GM18511 (cell line): ENCODE results near the gene JDP2.
"Not testable (repeated sequence)": the region's sequence is repeated elsewhere in the genome, so short reads cannot be mapped to it uniquely, and the experiment has no call there.

Experiments used
- ATAC-seq: cut with Tn5 transposase; IDR thresholded peaks from one replicate; pipeline ENCODE4 v1.9.1; 2021; ENCODE audit warnings: mild to moderate bottlenecking, moderate library complexity; ENCODE audit not compliant: unreplicated experiment

The JDP2 gene

GRCh38 chr14:75427482-75428229 is at the start of gene JDP2:
TSS of gene JDP2 (plus strand) at chr14:75428022. CDS start at chr14:75437921, 9,899 bp downstream.
- ATAC-seq, result peak; percentile 52

DNA sequence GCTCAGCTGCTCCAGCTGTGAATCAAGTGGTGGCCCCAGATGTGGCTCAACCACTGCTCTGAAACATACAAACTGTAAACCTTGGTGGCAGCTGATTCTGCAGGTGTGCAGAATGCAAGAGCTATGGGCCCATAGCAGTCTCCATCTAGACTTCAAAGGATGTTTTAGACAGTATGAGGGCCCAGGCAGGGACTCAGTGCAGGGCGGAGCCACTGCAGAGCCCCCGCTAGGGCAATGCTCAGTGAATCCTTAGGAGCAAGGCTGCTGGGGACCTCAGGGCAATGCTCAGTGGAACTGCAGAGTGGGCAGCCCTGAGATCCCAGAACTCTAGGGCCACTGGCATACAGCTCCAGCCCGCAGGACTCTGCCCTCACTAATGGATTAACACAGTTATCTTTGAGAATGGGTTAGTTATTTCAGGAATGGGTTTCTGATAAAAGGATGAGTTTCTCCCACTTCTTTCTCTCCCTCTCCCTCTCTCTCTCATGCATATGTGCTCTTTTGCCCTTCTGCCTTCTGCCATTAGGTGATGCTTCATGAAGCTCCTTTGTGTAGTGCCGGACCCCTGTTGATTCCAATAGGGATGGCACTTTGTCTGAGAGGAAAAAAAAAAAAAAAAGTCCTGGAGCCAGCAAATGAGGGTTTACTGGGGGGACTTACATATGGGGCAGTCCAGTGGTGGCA is 48.4 kb upstream of the JDP2 start:
- no peak for ATAC-seq

DNA sequence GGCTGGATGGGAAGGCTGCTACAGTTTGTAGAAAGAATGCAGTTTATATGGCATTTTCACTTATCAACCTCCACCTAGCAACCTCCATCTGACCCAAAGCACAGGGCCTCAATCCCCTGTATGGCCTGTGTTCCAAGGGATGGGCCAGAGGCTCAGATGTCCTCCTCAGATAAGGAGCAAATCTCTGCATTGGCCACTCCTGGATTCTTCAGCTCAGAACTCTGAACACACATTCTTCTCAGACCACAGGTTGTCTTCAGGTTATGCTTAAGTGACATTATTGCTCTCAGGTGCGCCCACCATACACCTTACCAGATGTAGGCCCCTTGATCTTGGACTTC is 47.9 kb upstream of the JDP2 start:
- no peak for ATAC-seq

DNA sequence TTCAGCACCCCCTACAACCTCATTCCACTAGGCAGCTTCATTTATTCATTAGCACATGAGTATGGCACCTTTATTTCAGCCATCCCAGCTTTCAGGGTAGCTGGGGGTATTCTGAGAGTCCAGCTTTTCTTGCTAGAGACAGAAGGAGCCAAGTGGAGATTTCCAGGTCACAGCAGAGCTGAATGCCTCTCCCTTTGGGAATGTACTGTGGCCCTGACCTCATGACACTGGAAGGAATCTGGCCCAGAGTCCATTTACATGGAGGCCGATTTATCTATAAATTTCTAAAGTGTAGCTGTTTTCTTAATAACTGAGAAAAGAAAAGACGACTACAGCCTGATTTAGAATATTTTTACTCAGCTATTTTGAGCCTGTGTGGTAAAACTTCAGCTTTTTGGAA is 47.2 kb upstream of the JDP2 start:
- no peak for ATAC-seq

DNA sequence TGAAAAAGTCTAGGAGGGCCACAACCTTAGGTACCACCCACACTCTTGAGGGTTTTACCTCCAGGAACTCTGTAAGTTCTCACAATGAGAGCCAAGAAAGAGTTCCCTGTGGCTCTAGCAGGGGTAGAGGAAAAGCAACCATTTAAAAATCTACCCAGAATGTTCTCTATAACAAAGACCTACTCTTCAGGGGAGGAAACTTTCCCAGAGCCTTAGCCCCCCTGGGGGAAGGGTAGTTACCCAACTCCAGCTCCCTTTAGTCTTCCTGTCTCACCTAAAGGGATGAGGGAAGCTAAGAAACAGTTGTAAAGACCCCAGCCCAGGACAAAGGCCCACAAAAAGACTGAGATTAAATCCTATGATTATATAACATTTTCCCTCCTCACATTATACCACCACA is 46.2 kb upstream of the JDP2 start:
- no peak for ATAC-seq

- not testable (repeated sequence) for ATAC-seq
These were observed 44.6 kb upstream of the JDP2 start for GRCh38 chr14:75383219-75383618.

GRCh38 chr14:75383721-75384120 is 44.1 kb upstream of the JDP2 start:
- no peak for ATAC-seq

DNA sequence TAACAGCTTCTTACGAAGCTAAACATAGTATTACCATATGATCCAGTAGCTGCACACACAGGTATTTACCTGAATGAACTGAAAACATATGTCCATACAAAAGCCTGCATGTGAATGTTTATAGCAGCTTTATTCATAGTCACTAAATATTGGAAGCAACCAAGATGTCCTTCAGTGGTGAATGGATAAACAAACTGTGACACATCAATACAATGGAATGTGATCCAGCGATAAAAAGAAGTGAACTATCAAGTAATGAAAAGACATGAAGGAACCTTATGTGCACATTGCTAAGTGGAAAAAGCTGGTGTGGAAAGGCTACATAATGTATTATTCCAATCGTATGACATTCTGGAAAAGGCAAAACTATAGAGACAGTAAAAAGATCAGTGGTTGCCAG is 38.1 kb upstream of the JDP2 start:
- ATAC-seq, result no peak

DNA sequence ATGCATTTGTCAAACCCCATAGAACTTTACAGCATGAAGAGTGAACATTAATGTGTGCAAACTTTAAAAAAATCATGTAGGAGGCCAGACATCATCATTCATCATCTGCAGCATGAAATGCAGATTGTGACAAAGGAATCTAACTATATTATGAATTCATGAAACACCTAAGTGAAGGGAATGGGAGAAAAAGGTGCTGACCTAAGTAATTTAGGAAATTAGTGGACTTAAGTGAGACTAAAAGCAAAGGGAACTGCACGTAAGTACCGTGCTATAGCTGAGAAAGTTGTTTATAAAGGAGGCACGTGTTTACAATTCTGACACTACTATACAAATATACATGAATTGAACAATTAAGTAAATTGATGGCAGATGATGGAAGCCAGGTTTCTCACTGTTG is 37.6 kb upstream of the JDP2 start:
- no peak for ATAC-seq

DNA sequence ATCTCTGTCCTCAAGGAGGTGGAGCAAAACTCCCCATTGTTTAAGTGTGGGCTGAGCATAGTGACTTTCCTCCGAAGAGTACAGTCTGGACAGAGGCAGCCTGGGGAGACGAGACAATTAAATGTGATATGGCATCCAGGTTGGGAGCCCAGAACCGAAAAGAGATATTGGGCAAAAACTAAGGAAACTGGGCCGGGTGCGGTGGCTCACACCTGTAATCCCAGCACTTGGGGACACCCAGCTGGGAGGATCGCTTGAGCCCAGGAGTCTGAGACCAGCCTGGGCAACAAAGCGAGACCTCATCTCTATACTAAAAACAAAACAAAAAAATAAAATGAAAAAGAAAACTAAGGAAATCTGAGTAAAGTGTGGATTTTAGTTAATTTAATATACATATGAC is 35.9 kb upstream of the JDP2 start:
- ATAC-seq, result no peak

DNA sequence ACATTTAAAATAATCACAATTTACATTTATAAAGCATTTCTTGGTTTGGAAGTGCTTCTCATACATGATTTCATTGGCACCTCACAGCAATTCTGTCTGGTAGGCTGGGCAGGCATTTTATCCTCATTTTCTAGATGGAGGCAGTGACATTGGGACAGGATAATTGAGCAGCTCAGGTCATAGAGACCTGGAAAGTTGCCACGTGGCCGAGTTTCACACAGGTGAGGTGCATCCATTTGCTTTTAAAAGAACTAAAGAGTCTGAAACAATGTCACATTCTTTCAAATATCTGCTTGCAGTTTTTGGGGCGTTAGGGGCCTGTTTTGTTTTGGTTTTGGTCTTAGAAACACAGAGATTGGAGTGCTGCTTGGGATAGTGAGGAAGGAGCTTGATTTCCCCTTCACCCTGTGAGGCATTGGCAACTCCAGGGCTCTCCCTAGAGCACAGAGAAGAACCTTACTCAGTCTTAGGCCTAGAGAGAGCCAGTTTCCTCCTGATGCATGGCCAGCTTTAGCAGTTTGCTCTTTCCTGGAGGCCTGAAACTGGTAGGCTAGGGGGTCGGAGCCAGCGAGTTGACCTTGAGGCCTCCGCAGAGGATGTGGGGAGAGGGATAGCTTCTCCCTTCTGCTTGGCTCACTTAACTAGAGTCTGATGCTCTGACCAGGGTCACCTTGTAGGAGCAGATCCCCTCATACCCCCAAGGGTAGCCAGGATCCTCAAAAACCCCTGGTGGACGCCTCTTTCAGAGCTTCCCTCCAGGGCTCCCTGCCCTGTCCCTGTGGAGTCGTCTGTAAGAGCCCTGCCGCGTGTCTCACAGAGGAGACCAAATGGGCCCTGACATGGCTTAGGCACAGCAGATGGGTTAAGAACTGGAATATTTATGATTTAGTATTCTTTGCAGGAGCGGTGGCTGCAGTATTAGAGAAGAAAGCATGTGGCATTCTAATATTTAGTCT is 34.9 kb upstream of the JDP2 start:
- ATAC-seq, result no peak

GRCh38 chr14:75393794-75394193 is 34.0 kb upstream of the JDP2 start:
- ATAC-seq, result no peak

DNA sequence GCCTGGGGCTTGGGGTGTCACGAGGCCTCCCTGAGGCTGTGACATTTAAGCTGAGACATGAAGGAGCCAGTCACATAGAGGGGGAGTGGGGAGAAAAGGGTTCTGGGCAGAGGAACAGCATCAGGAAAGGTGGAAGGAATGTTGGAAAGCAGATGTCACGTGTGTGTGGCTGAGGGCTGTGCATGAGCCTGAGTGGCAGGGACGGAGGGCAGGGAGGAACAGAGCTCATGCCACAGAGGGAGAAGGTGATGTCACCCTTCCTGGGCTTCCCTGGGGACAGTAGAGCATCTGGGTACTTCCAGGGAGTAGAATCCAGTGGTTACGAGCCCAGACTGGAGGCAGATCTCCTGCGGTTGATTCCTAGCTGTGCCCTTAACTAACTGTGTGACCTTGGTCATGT is 32.0 kb upstream of the JDP2 start:
- no peak for ATAC-seq

DNA sequence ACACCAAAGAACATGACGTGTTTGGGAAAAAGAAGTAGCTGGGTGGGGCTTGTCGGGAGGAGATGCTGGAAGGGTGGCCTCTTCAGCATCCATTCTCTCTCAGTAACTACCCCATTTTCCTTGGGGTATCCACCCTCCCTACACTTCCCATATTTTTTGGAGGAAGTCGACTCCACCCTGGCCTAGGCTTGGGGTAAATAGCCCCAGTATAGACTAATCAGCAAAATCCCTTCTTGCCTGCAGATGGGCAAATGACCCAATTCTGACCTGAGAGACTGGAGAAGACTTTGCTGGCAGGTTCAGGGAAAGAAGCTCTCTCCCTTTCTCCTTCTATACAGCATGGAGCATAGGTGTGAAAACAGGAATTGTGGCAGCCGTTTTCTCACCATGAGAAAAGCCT is 28.5 kb upstream of the JDP2 start:
- ATAC-seq, result no peak

- ATAC-seq, result no peak
These were observed 27.7 kb upstream of the JDP2 start for GRCh38 chr14:75399843-75400775.

DNA sequence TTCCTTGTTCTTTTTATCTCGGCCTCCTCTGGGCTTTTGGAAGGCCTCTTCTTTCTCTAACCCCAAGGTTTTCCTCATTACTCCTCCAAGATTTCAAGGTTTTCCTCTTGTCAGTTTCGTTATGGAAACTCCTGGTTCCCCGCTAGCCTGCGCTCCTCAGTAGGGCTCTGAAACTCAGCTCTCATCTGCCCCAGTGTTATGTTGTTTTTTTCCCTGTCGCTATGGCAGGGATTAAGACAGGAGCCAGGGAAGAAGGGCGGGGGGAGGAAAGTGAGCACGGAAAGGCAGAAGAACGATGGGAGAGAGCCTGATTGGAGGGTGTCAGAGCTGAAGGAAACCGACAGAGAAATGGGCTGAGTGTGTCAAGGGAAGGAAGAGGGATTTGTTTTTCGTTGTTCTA is 26.5 kb upstream of the JDP2 start:
- ATAC-seq, result no peak

GRCh38 chr14:75402867-75403413 is 24.9 kb upstream of the JDP2 start:
- ATAC-seq, result no peak

GRCh38 chr14:75404847-75405246 is 23.0 kb upstream of the JDP2 start:
- ATAC-seq, result no peak

- no peak for ATAC-seq
These were observed 21.7 kb upstream of the JDP2 start for GRCh38 chr14:75406102-75406501.

GRCh38 chr14:75406856-75407255 is 21.0 kb upstream of the JDP2 start:
- no peak for ATAC-seq
